NB4 (cell line): ENCODE data around the gene ATG5.

ENCODE experiments used
- DNase-seq: peaks from one replicate; pipeline ENCODE4 v3.0.0; 2010; ENCODE audit warnings: low read depth
- H3K4me3 ChIP-seq: one replicate; pipeline ENCODE4 v1.5.1; 2011; ENCODE audit warnings: mild to moderate bottlenecking, low read depth, low read length, moderate library complexity
- CTCF ChIP-seq: IDR thresholded peaks from one replicate; pipeline ENCODE4 v1.5.1; 2012; ENCODE audit warnings: low read depth, low read length
- MAX ChIP-seq: IDR thresholded peaks from 2 replicates; pipeline ENCODE4 v1.6.1; 2011; ENCODE audit warnings: low read depth, low read length
- MYC ChIP-seq: IDR thresholded peaks from 2 replicates; pipeline ENCODE4 v1.6.1; 2011; ENCODE audit warnings: low read depth, low read length
- POLR2A ChIP-seq: IDR thresholded peaks from 2 replicates; pipeline ENCODE4 v1.6.1; 2011; ENCODE audit warnings: mild to moderate bottlenecking; ENCODE audit not compliant: insufficient read length; ENCODE audit errors: extremely low read depth

The ATG5 gene

GRCh38 chr6:106141441-106142237 is 183.9 kb downstream of the ATG5 start:
- no peak for DNase-seq
- TF ChIP-seq MYC, result no peak
- no peak for TF ChIP-seq POLR2A
- TF ChIP-seq CTCF, result no peak
- TF ChIP-seq MAX, result no peak
- H3K4me3 ChIP-seq, result no peak overlapping the region

GRCh38 chr6:106138151-106138550 is 187.4 kb downstream of the ATG5 start:
- DNase-seq, result peak; percentile 45
- no peak for TF ChIP-seq CTCF
- TF ChIP-seq MYC, result no peak
- no peak for TF ChIP-seq POLR2A
- H3K4me3 ChIP-seq, result no peak overlapping the region

- TF ChIP-seq CTCF (no peak), MAX (no peak), POLR2A (no peak), MYC (no peak)
- DNase-seq, result no peak
- H3K4me3 ChIP-seq, result no peak overlapping the region
These were observed 188.7 kb downstream of the ATG5 start for GRCh38 chr6:106136845-106137244.

- H3K4me3 ChIP-seq, result no peak overlapping the region
- no peak for DNase-seq
- TF ChIP-seq MAX, result no peak
- no peak for TF ChIP-seq CTCF
These were observed 189.5 kb downstream of the ATG5 start for GRCh38 chr6:106135911-106136571.

GRCh38 chr6:106134906-106135634 is 190.5 kb downstream of the ATG5 start:
- DNase-seq, result no peak

More at GRCh38 chr6:106134906-106135634, 190.5 kb downstream of the ATG5 start:
- TF ChIP-seq MAX, result no peak
- TF ChIP-seq MYC, result no peak
- no peak for TF ChIP-seq POLR2A
- no peak for TF ChIP-seq CTCF
- no peak overlapping the region for H3K4me3 ChIP-seq
